OCI-LY3 (cell line): ENCODE results near the gene IMMP2L.

Experiments
- H2AFZ ChIP-seq: fragments of 200-600, 300-600 bp; shearing (Covaris generic); 2 replicates; pipeline ENCODE4 v1.6.0; 2014; ENCODE audit warnings: antibody characterized with exemption, low read depth, low read length
- H3K27ac ChIP-seq: fragments of 200-600, 300-600 bp; sonication (generic); 2 replicates; pipeline ENCODE4 v1.5.1; 2014; ENCODE audit warnings: mild to moderate bottlenecking, low read length, moderate library complexity, mixed read lengths
- H3K27me3 ChIP-seq: fragments of 200-600, 300-600 bp; sonication (generic); 2 replicates; pipeline ENCODE4 v1.6.1; 2014; ENCODE audit warnings: low read depth, low read length, mixed read lengths
- H3K36me3 ChIP-seq: fragments of 200-600, 300-600 bp; sonication (generic); replicated peaks from 2 replicates; pipeline ENCODE3; 2014; ENCODE audit warnings: low read depth, low read length, mixed read lengths
- H3K4me1 ChIP-seq: fragments of 300-600, 200-600 bp; sonication (generic); 2 replicates; pipeline ENCODE4 v1.6.1; 2014; ENCODE audit warnings: low read length, mixed read lengths
- H3K4me2 ChIP-seq: fragments of 200-600, 300-600 bp; sonication (generic); 2 replicates; pipeline ENCODE4 v1.6.1; 2014; ENCODE audit warnings: low read length, mixed read lengths
- H3K4me3 ChIP-seq: fragments of 300-600, 200-600 bp; sonication (generic); 2 replicates; pipeline ENCODE4 v1.5.1; 2014; ENCODE audit warnings: antibody characterized with exemption, mild to moderate bottlenecking, low read length, moderate library complexity
- H3K79me2 ChIP-seq: fragments of 300-600, 200-600 bp; shearing (Covaris generic); 2 replicates; pipeline ENCODE4 v1.6.1; 2014; ENCODE audit warnings: mild to moderate bottlenecking, low read length, mixed read lengths
- H3K9ac ChIP-seq: fragments of 300-600, 200-600 bp; shearing (Covaris generic); 2 replicates; pipeline ENCODE4 v1.6.0; 2014; ENCODE audit warnings: mild to moderate bottlenecking, low read length, moderate library complexity
- H3K9me3 ChIP-seq: fragments of 200-600, 300-600 bp; shearing (Covaris generic); 2 replicates; pipeline ENCODE4 v1.6.1; 2014; ENCODE audit warnings: low read length, mixed read lengths; ENCODE audit not compliant: insufficient read depth
- H4K20me1 ChIP-seq: fragments of 200-600, 300-600 bp; sonication (generic); 2 replicates; pipeline ENCODE4 v1.6.1; 2016; ENCODE audit warnings: low read length, mixed read lengths; ENCODE audit not compliant: insufficient read depth
- EZH2phosphoT487 ChIP-seq: fragments of 200-600 bp; shearing (Covaris generic); IDR thresholded peaks from 2 replicates; pipeline ENCODE4 v1.6.1; 2018; ENCODE audit warnings: antibody characterized with exemption, mixed run types, low read depth
- TF ChIP-seq, protein P1 (sequence below): fragments of 200-600, 300-600 bp; sonication (generic); IDR thresholded peaks from 2 replicates; pipeline ENCODE4 v1.5.1; 2014; ENCODE audit warnings: antibody characterized with exemption, low read length, low read depth

The IMMP2L gene

DNA sequence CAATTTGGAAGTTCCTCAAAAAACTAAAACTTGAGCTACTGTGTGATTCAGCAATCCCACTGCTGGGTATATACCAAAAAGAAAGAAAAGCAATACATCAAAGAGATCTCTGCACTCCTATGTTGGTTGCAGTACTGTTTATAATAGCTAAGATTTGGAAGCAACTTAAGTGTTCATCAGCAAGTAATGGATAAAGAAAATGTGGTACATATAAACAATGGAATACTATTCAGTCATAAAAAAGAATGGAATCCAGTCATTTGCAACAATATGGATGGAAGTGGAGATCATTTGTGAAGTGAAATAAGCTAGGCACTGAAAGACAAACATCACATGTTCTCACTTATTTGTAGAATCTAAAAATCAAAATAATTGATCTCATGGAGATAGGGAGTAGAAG is 16.5 kb upstream of the IMMP2L start:
- Histone ChIP-seq H3K79me2 (no peaks in the 10 kb centered on the region), H3K4me3 (no peak overlapping the region), H3K27me3 (no peaks in the 10 kb centered on the region)

DNA sequence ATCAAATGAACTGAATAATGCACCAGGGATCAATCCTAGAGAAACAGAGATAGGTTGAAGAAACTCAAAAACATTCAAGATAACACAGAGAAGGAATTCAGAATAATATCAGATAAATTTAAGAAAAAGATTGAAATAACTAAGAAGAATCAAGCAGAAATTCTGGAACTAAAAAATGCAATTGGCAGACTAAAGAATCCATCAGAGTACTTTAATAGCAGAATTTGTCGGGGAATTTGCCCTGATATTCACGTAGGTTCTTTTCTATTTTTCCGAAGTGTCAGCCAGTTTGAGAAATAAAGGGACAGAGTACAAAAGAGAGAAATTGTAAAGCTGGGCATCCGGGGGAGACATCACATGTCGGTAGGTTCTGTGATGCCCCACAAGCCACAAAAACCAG is 9.4 kb upstream of the IMMP2L start:
- no peak overlapping the region for H3K4me2 ChIP-seq
- TF ChIP-seq, protein P1, sequence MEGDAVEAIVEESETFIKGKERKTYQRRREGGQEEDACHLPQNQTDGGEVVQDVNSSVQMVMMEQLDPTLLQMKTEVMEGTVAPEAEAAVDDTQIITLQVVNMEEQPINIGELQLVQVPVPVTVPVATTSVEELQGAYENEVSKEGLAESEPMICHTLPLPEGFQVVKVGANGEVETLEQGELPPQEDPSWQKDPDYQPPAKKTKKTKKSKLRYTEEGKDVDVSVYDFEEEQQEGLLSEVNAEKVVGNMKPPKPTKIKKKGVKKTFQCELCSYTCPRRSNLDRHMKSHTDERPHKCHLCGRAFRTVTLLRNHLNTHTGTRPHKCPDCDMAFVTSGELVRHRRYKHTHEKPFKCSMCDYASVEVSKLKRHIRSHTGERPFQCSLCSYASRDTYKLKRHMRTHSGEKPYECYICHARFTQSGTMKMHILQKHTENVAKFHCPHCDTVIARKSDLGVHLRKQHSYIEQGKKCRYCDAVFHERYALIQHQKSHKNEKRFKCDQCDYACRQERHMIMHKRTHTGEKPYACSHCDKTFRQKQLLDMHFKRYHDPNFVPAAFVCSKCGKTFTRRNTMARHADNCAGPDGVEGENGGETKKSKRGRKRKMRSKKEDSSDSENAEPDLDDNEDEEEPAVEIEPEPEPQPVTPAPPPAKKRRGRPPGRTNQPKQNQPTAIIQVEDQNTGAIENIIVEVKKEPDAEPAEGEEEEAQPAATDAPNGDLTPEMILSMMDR, result no peak
- TF ChIP-seq EZH2phosphoT487, result no peak
- no peaks in the 10 kb centered on the region for H3K36me3 ChIP-seq
- no peak overlapping the region for H3K9ac ChIP-seq
- no peaks in the 10 kb centered on the region for H3K27me3 ChIP-seq
- no peaks in the 10 kb centered on the region for H4K20me1 ChIP-seq
- no peak overlapping the region for H3K4me3 ChIP-seq
- H3K4me1 ChIP-seq, result no peaks in the 10 kb centered on the region
- no peak overlapping the region for H2AFZ ChIP-seq
- H3K27ac ChIP-seq, result no peak overlapping the region
- no peaks in the 10 kb centered on the region for H3K79me2 ChIP-seq
- H3K9me3 ChIP-seq, result peaks cover 7% of the 10 kb centered on the region; the same call in 1 of the 2 replicates

More for the DNA sequence above, 16.5 kb upstream of the IMMP2L start:
- Histone ChIP-seq H3K9me3 (no peaks in the 10 kb centered on the region), H3K4me1 (no peaks in the 10 kb centered on the region), H3K4me2 (no peak overlapping the region), H3K9ac (no peak overlapping the region), H2AFZ (no peak overlapping the region), H3K36me3 (no peaks in the 10 kb centered on the region), H3K27ac (no peak overlapping the region), H4K20me1 (no peaks in the 10 kb centered on the region)
- TF ChIP-seq, protein P1, result no peak
- no peak for TF ChIP-seq EZH2phosphoT487

- H3K27ac ChIP-seq, result no peak overlapping the region
- TF ChIP-seq, protein P1, result no peak
- no peak for TF ChIP-seq EZH2phosphoT487
- H3K9me3 ChIP-seq, result peaks cover 7% of the 10 kb centered on the region; the same call in 1 of the 2 replicates
- H4K20me1 ChIP-seq, result no peaks in the 10 kb centered on the region
- no peaks in the 10 kb centered on the region for H3K79me2 ChIP-seq
- H3K27me3 ChIP-seq, result no peaks in the 10 kb centered on the region
- no peak overlapping the region for H3K4me3 ChIP-seq
- H3K4me2 ChIP-seq, result no peak overlapping the region
- no peaks in the 10 kb centered on the region for H3K36me3 ChIP-seq
- no peaks in the 10 kb centered on the region for H3K4me1 ChIP-seq
- H3K9ac ChIP-seq, result no peak overlapping the region
- no peak overlapping the region for H2AFZ ChIP-seq
These were observed 6.7 kb upstream of the IMMP2L start for GRCh38 chr7:111568870-111569462.

GRCh38 chr7:111568419-111568818 is 6.1 kb upstream of the IMMP2L start:
- Histone ChIP-seq H3K9ac (no peak overlapping the region), H3K27ac (no peak overlapping the region), H3K4me3 (no peak overlapping the region), H3K27me3 (no peaks in the 10 kb centered on the region), H3K79me2 (no peaks in the 10 kb centered on the region), H3K4me2 (no peak overlapping the region), H3K36me3 (no peaks in the 10 kb centered on the region), H3K9me3 (peaks cover 7% of the 10 kb centered on the region; the same call in 1 of the 2 replicates), H2AFZ (no peak overlapping the region), H3K4me1 (no peaks in the 10 kb centered on the region), H4K20me1 (no peaks in the 10 kb centered on the region)
- no peak for TF ChIP-seq EZH2phosphoT487
- TF ChIP-seq, protein P1, result no peak
